GM21529 (cell line): ENCODE data around the gene SLC49A4.
A peak's percentile ranks its signal among the peaks of the same experiment; 100 is the strongest.
"Not testable (repeated sequence)": the region's sequence is repeated elsewhere in the genome, so short reads cannot be mapped to it uniquely, and the experiment has no call there.

Experiments
- ATAC-seq: cut with Tn5 transposase; IDR thresholded peaks from one replicate; pipeline ENCODE4 v1.9.1; 2021; ENCODE audit not compliant: unreplicated experiment

SLC49A4 gene

DNA sequence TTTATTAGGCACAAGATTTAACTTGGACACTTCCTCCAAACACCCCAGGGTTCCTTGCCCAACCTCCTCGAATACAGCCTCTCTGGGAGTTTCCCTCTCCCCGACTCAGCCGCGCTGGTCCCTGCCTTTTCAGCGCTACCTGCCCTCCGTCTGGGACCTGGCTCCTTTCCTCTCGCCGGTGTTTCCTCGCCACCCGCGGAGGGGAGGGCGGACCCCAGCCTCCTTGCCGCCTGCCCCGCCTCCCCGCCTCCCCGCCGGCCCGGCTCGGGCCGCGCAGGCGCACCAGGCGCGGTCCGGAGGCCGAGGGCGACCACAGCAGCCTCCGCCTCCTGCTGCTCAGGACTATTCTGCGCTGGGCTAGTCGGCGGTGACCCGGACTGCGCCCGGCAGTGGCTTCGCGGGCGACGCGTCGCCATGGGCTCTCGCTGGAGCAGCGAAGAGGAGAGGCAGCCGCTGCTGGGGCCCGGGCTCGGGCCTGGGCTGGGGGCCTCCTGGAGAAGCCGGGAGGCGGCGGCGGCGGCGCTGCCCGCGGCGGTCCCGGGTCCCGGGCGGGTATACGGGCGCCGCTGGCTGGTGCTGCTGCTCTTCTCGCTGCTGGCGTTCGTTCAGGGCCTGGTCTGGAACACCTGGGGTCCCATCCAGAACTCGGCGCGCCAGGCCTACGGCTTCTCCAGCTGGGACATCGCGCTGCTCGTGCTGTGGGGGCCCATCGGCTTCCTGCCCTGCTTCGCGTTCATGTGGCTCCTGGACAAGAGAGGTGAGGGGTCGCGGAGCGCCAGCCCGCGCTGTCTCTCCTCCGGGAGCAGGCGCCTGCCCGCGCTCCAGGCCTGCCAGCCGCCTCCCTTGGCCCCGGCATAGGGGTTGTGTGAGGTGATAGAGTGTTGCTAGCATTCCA, at the start of gene SLC49A4:
SLC49A4 (plus strand) TSS at position 291 of the 895 bp plus-strand sequence; CDS start at position 415, 124 bp downstream.
- peak; percentile 79 for ATAC-seq

DNA sequence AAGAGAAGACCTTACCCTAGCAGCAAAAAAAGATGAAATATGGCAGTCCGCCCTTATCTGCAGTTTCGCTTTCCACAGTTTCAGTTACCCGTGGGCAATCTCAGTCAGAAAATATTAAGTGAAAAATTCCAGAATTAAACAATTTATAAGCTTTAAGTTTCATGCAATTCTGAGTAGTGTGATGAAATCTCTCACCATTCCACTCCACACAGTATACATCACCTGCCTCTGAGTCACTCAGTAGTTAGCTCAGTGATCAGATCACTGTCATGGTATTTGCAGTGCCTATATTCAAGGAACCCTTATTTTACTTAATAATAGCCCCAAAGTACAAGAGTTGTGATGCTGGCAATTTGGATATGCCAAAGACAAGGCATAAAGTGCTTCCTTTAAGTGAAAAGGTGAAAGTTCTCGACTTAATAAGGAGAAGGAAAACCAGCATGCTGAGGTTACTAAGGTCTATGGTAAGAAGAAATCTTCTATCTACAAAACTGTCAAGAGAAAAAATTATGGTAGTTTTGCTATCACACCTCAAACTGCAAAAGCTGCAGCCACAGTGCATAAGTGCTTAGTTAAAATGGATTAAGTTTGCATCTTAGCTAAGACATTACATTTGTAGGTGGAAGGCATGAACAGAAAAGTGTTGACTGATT, 49.4 kb upstream of the SLC49A4 start:
- no peak for ATAC-seq

GRCh38 chr3:122747295-122747694, 47.6 kb upstream of the SLC49A4 start:
- ATAC-seq: not testable (repeated sequence)

- no peak for ATAC-seq
Measured at GRCh38 chr3:122748347-122748746, 46.5 kb upstream of the SLC49A4 start.

GRCh38 chr3:122754929-122755328, 39.9 kb upstream of the SLC49A4 start:
- peak; percentile 74 for ATAC-seq

- no peak for ATAC-seq
Measured at GRCh38 chr3:122755491-122755890, 39.4 kb upstream of the SLC49A4 start.

GRCh38 chr3:122758877-122759560, 35.9 kb upstream of the SLC49A4 start:
- no peak for ATAC-seq

GRCh38 chr3:122760453-122761271, 34.2 kb upstream of the SLC49A4 start:
- ATAC-seq: no peak

- ATAC-seq: no peak
Measured at GRCh38 chr3:122766430-122766829, 28.4 kb upstream of the SLC49A4 start.

- ATAC-seq: no peak
Measured at GRCh38 chr3:122767540-122768372, 27.1 kb upstream of the SLC49A4 start.

- ATAC-seq: no peak
Measured at GRCh38 chr3:122770521-122771202, 24.2 kb upstream of the SLC49A4 start.

GRCh38 chr3:122772827-122773226, 22.0 kb upstream of the SLC49A4 start:
- no peak for ATAC-seq

DNA sequence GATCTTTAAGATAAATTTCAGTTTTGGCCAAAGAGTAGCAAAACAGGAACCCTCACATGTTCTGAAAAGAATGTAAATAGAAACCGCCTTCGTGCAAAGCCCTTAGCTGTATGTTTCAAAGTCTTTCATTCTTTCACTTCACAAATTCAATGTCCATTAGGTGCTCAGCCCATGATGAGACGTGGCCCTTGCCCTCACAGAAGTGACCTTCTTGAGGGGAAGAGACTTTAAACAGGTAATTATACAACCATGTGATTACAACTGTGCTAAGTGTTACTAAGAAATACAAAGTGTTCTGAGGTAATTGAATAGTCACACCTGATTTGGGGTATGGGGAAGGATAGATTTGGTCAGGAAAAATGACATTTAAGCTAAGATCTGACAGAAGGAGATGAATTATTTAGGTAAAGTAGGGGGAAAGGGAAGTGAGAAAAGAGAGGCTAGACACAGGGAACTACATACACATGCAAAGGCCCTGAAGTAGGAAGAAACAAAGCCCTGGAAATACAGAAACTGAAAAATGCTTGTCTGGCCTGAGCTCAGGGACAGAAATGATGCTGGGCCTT, 20.8 kb upstream of the SLC49A4 start:
- peak; percentile 68 for ATAC-seq

DNA sequence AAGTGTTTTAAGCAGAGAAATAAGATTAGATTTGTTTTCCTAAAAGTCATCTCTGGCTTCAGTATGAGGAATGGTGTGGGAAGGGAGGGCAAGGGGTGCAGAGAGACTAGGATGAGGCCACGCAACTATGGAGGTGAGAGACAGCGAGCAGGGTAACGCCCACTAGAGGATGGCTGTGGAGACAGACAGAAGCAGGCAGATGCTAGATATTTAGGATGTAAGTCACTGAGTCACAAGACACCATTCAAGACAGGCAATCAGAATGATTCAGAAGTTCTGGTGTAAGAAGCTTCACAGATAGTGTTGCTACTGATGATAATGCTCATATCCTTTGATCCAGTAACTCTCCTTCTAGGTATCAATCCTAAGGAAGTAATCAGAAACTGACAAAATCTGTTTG, 20.3 kb upstream of the SLC49A4 start:
- ATAC-seq: peak; percentile 20

- ATAC-seq: no peak
Measured at GRCh38 chr3:122776675-122777468, 18.0 kb upstream of the SLC49A4 start.

DNA sequence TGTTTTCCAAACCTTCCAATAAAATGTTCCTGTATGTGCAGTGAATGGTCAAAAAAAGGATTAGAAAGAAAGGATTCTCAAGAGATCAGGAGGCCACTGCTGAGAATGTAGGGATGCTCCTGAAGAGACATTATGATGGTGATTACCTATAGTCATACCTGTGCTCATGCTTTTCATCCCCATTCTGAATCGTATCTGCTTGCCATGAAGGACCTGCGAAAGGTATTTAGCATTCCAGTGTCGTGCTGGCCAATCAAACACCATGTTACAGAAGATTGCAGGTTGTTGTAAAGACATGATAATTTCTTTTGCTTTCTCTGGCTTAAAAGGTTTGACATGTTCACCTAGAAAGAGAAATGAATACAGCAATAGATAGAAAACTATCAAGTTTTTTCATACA, 17.3 kb upstream of the SLC49A4 start:
- ATAC-seq: no peak

- no peak for ATAC-seq
Measured at GRCh38 chr3:122782804-122783203, 12.1 kb upstream of the SLC49A4 start.

DNA sequence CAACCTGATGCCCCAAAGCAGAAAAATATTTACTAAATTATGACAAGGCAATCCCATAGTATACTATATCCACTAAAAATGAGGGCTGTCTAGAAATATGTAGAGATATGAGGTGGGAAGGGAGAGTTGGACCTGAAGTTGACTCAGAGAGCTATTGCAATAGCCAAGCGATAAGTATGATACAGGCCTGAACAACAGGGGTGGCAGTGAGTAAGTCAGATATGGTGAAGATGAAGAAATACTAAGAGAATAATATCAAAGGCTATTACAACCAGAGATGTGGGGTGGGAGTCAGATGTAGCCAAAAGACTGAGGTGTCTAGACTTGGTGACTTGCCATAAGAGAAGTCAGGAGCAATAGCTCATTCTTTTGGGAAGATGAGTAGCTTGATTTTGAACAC, 10.4 kb upstream of the SLC49A4 start:
- ATAC-seq: no peak
